Measurements from ENCODE around the gene KDM4C.

Gene KDM4C

GRCh38 chr9:6909181-6909580, 151.4 kb downstream of the KDM4C start:
- DNase-seq, result no peak

GRCh38 chr9:6910032-6910431, 152.3 kb downstream of the KDM4C start:
- no peak for DNase-seq

GRCh38 chr9:6910497-6910896, 152.7 kb downstream of the KDM4C start:
- no peak for DNase-seq

GRCh38 chr9:6911901-6912638, 154.3 kb downstream of the KDM4C start:
- no peak for DNase-seq

GRCh38 chr9:6915635-6916034, 157.9 kb downstream of the KDM4C start:
- DNase-seq, result no peak

- no peak for DNase-seq
Observed at GRCh38 chr9:6917162-6917561, 159.4 kb downstream of the KDM4C start.

GRCh38 chr9:6920041-6920440, 162.3 kb downstream of the KDM4C start:
- DNase-seq, result no peak

GRCh38 chr9:6921315-6921714, 163.5 kb downstream of the KDM4C start:
- DNase-seq, result no peak

GRCh38 chr9:6922124-6922676, 164.4 kb downstream of the KDM4C start:
- no peak for DNase-seq

GRCh38 chr9:6922680-6923079, 164.9 kb downstream of the KDM4C start:
- DNase-seq, result no peak

- DNase-seq, result no peak
Observed at GRCh38 chr9:6923086-6923485, 165.3 kb downstream of the KDM4C start.

GRCh38 chr9:6924149-6924548, 166.4 kb downstream of the KDM4C start:
- no peak for DNase-seq

- peak; percentile 12 for DNase-seq
Observed at GRCh38 chr9:6924988-6925563, 167.3 kb downstream of the KDM4C start.

- no peak for DNase-seq
Observed at GRCh38 chr9:6925836-6926235, 168.1 kb downstream of the KDM4C start.

GRCh38 chr9:6926436-6926835, 168.7 kb downstream of the KDM4C start:
- DNase-seq, result no peak

- no peak for DNase-seq
Observed at GRCh38 chr9:6927838-6928237, 170.1 kb downstream of the KDM4C start.

GRCh38 chr9:6928863-6929262, 171.1 kb downstream of the KDM4C start:
- no peak for DNase-seq

- DNase-seq, result no peak
Observed at GRCh38 chr9:6929441-6930215, 171.9 kb downstream of the KDM4C start.

- DNase-seq, result no peak
Observed at GRCh38 chr9:6930827-6931226, 173.1 kb downstream of the KDM4C start.

- DNase-seq, result no peak
Observed at GRCh38 chr9:6931913-6932312, 174.1 kb downstream of the KDM4C start.

GRCh38 chr9:6936103-6936502, 178.3 kb downstream of the KDM4C start:
- DNase-seq, result no peak

- DNase-seq, result no peak
Observed at GRCh38 chr9:6937209-6937608, 179.4 kb downstream of the KDM4C start.

- DNase-seq, result no peak
Observed at GRCh38 chr9:6938447-6938846, 180.7 kb downstream of the KDM4C start.

GRCh38 chr9:6938873-6939272, 181.1 kb downstream of the KDM4C start:
- DNase-seq, result no peak

All from NCI-H1092 treated with DMSO at 0.1 percent for 48 hours (cell line).